ENCODE measurements around the gene ZNF3. TPM values are rescaled to one million over a fixed set of nuclear protein-coding genes. Genes with fewer than 3 reads are reported as not detected.

ZNF3 gene
- total and polyA plus RNA-seq, 4 donors: 28.5 to 49.3 (median 34.6) TPM

- H3K36me3 ChIP-seq (ENCODE audit: control insufficient read depth, insufficient read depth, low read length): peaks cover 91% of the 10 kb centered on the region
Observed at GRCh38 chr7:100111914-100112313, 30.4 kb upstream of the ZNF3 start.

GRCh38 chr7:100111156-100111555 lies 29.6 kb upstream of the ZNF3 start:
- H3K27me3 ChIP-seq (ENCODE audit: control insufficient read depth, insufficient read depth, low read length): no peaks in the 10 kb centered on the region
- peaks cover 93% of the 10 kb centered on the region for H3K36me3 ChIP-seq (ENCODE audit: control insufficient read depth, insufficient read depth, low read length)
- no peaks in the 10 kb centered on the region for H3K9me3 ChIP-seq (ENCODE audit: control insufficient read depth, insufficient read depth, low read length)
- no peak for DNase-seq (ENCODE audit: low read depth in 4 of 6, low spot score in 6 of 6)
- H3K27ac ChIP-seq (ENCODE audit: low read depth, low read length): no peak overlapping the region
- no peaks in the 10 kb centered on the region for H3K4me1 ChIP-seq (ENCODE audit: control insufficient read depth, insufficient read depth, low read length)
- WGBS (ENCODE audit: insufficient coverage): 94% methylated on average over 6 of the region's 7 CpGs
- no peak overlapping the region for H3K4me3 ChIP-seq (ENCODE audit: low read depth, low read length)

More at GRCh38 chr7:100111914-100112313, 30.4 kb upstream of the ZNF3 start:
- Histone ChIP-seq H3K4me3 (ENCODE audit: low read depth, low read length) (no peak overlapping the region), H3K4me1 (ENCODE audit: control insufficient read depth, insufficient read depth, low read length) (no peaks in the 10 kb centered on the region), H3K27ac (ENCODE audit: low read depth, low read length) (no peak overlapping the region), H3K27me3 (ENCODE audit: control insufficient read depth, insufficient read depth, low read length) (no peaks in the 10 kb centered on the region), H3K9me3 (ENCODE audit: control insufficient read depth, insufficient read depth, low read length) (no peaks in the 10 kb centered on the region)
- 95% methylated on average over 6 of the region's 13 CpGs for WGBS (ENCODE audit: insufficient coverage)
- no peak for DNase-seq (ENCODE audit: low read depth in 4 of 6, low spot score in 6 of 6)

DNA sequence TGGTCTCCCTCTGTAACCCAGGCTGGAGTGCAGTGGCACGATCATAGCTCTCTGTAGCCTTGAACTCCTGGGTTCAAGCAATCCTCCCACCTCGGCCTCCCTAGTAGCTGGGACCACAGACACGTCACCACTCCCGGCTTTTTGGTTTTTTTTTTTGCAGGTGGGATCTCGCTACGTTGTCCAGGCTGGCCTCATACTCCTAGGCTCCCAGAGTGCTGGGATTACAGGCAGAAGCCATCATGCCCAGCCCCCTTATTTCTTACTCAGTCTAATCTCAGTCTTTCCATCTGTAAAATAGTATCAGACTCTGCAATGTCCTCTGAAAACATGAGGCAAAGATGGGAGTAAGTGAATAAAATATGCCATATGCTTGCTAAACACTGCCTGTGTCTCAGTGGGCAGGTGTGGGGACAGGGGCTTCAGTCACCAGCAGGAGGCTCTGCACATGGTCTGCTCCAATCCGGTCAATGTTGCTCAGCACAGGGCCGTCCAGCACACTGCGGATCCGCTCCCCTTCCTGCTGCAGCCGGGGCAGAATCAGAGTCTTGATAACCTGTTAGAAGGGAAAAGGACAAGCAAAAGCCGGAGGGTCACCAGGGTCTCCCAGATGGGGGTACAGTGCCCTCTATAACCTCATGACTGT lies 28.1 kb upstream of the ZNF3 start:
- DNase-seq (ENCODE audit: low read depth in 4 of 6, low spot score in 6 of 6): no peak
- Histone ChIP-seq H3K4me1 (ENCODE audit: control insufficient read depth, insufficient read depth, low read length) (no peaks in the 10 kb centered on the region), H3K36me3 (ENCODE audit: control insufficient read depth, insufficient read depth, low read length) (peaks cover 100% of the 10 kb centered on the region), H3K9me3 (ENCODE audit: control insufficient read depth, insufficient read depth, low read length) (no peaks in the 10 kb centered on the region), H3K4me3 (ENCODE audit: low read depth, low read length) (no peak overlapping the region), H3K27ac (ENCODE audit: low read depth, low read length) (no peak overlapping the region), H3K27me3 (ENCODE audit: control insufficient read depth, insufficient read depth, low read length) (no peaks in the 10 kb centered on the region)
- 83% methylated on average over 12 of the region's 12 CpGs for WGBS (ENCODE audit: insufficient coverage)

GRCh38 chr7:100107890-100108289 lies 26.4 kb upstream of the ZNF3 start:
- Histone ChIP-seq H3K9me3 (ENCODE audit: control insufficient read depth, insufficient read depth, low read length) (no peaks in the 10 kb centered on the region), H3K4me3 (ENCODE audit: low read depth, low read length) (no peak overlapping the region), H3K36me3 (ENCODE audit: control insufficient read depth, insufficient read depth, low read length) (peaks cover 100% of the 10 kb centered on the region), H3K27ac (ENCODE audit: low read depth, low read length) (no peak overlapping the region), H3K4me1 (ENCODE audit: control insufficient read depth, insufficient read depth, low read length) (peaks cover 3% of the 10 kb centered on the region), H3K27me3 (ENCODE audit: control insufficient read depth, insufficient read depth, low read length) (no peaks in the 10 kb centered on the region)
- no peak for DNase-seq (ENCODE audit: low read depth in 4 of 6, low spot score in 6 of 6)
- 81% methylated on average over 11 of the region's 11 CpGs for WGBS (ENCODE audit: insufficient coverage)

GRCh38 chr7:100107125-100107737 lies 25.7 kb upstream of the ZNF3 start:
- Histone ChIP-seq H3K4me3 (ENCODE audit: low read depth, low read length) (no peak overlapping the region), H3K4me1 (ENCODE audit: control insufficient read depth, insufficient read depth, low read length) (peaks cover 9% of the 10 kb centered on the region), H3K36me3 (ENCODE audit: control insufficient read depth, insufficient read depth, low read length) (peaks cover 94% of the 10 kb centered on the region), H3K27me3 (ENCODE audit: control insufficient read depth, insufficient read depth, low read length) (no peaks in the 10 kb centered on the region), H3K27ac (ENCODE audit: low read depth, low read length) (no peak overlapping the region), H3K9me3 (ENCODE audit: control insufficient read depth, insufficient read depth, low read length) (no peaks in the 10 kb centered on the region)
- no peak for DNase-seq (ENCODE audit: low read depth in 4 of 6, low spot score in 6 of 6)
- 89% methylated on average over 23 of the region's 25 CpGs for WGBS (ENCODE audit: insufficient coverage)

DNA sequence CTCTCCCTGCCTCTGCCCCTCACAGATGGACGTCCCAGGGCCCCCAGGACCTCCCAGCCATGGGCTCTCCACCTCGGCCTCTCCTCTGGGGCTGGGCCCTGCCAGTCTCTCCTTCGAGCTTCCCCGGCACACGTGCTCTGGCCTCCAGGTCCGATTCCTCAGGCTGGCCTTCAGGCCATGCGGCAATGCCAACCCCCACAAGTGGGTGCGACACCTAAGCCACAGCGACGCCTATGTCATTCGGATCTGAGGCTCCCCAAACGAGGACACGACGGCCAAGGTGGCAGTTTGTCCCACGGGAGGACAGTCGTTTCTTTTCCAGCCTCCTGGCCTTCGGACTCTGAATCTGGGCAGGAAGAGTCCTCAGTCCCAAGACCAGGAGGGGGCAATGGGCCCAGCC lies 25.1 kb upstream of the ZNF3 start:
- no peak overlapping the region for H3K27ac ChIP-seq (ENCODE audit: low read depth, low read length)
- H3K27me3 ChIP-seq (ENCODE audit: control insufficient read depth, insufficient read depth, low read length): no peaks in the 10 kb centered on the region
- no peak overlapping the region for H3K4me3 ChIP-seq (ENCODE audit: low read depth, low read length)
- DNase-seq (ENCODE audit: low read depth in 4 of 6, low spot score in 6 of 6): no peak
- WGBS (ENCODE audit: insufficient coverage): 84% methylated on average over 16 of the region's 17 CpGs
- peaks cover 88% of the 10 kb centered on the region for H3K36me3 ChIP-seq (ENCODE audit: control insufficient read depth, insufficient read depth, low read length)
- H3K4me1 ChIP-seq (ENCODE audit: control insufficient read depth, insufficient read depth, low read length): peaks cover 15% of the 10 kb centered on the region
- no peaks in the 10 kb centered on the region for H3K9me3 ChIP-seq (ENCODE audit: control insufficient read depth, insufficient read depth, low read length)

DNA sequence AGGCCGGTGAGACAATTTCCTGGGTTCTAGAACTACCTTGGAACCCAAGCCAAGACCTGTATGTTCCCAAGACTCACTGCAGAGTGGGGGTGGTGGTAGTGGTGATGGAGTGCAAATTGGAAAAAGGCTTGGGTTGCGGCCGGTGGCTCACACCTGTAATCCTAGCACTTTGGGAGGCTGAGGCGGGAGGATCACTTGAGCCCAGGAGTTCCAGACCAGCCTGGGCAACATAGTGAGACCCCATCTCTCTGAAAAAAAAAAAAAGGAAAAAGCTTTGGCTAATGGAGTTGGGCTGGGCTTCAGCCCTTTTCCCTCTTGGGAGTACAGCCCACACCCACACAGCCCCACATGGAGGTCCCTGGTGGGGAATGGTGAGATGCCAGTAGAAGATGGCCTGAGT lies 24.0 kb upstream of the ZNF3 start:
- H3K27me3 ChIP-seq (ENCODE audit: control insufficient read depth, insufficient read depth, low read length): no peaks in the 10 kb centered on the region
- H3K36me3 ChIP-seq (ENCODE audit: control insufficient read depth, insufficient read depth, low read length): peaks cover 77% of the 10 kb centered on the region
- H3K4me1 ChIP-seq (ENCODE audit: control insufficient read depth, insufficient read depth, low read length): peaks cover 18% of the 10 kb centered on the region
- H3K27ac ChIP-seq (ENCODE audit: low read depth, low read length): no peak overlapping the region
- 100% methylated on average over 3 of the region's 4 CpGs for WGBS (ENCODE audit: insufficient coverage)
- no peak overlapping the region for H3K4me3 ChIP-seq (ENCODE audit: low read depth, low read length)
- H3K9me3 ChIP-seq (ENCODE audit: control insufficient read depth, insufficient read depth, low read length): no peaks in the 10 kb centered on the region
- no peak for DNase-seq (ENCODE audit: low read depth in 4 of 6, low spot score in 6 of 6)

DNA sequence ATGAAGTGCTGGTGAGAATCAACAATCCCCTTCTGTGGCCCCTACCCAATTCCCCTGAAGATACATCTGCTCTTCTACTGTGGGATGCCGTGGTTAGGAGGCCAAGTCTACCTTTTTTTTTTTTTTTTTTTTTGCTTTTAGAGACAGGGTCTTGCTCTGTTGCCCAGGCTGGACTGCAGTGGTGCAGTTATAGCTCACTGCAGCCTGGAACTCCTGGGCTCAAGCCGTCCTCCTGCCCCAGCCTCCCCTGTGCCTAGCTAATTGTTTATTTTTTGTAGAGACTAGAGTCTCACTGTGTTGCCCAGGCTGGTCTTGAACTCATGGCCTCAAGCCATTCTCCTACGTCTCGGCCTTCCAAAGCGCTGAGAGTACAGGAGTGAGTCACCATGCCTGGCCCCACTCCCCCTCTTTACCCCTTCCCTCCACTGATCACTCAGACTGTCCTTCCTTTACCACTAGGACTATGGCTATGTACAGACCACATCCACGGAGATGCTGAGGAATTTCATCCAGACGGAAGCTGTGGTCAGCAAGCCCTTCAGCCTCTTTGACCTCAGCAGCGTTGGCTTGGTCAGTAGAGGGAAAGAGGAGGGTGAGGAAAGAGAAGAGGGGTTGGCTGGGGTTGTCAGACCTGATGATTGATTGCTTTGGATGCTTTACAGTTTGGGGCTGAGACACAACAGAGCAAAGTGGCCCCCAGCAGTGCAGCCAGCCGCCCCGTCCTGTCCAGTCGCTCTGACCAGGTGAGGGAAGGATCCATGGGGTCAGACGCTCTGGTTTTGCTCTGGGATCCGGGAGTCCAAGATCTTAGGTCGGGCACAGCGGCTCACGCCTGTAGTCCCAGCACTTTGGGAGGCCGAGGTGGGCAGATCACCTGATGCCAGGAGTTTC lies 21.7 kb upstream of the ZNF3 start:
- DNase-seq (ENCODE audit: low read depth in 4 of 6, low spot score in 6 of 6): no peak
- no peak overlapping the region for H3K4me3 ChIP-seq (ENCODE audit: low read depth, low read length)
- peaks cover 31% of the 10 kb centered on the region for H3K4me1 ChIP-seq (ENCODE audit: control insufficient read depth, insufficient read depth, low read length)
- H3K36me3 ChIP-seq (ENCODE audit: control insufficient read depth, insufficient read depth, low read length): peaks cover 67% of the 10 kb centered on the region
- no peaks in the 10 kb centered on the region for H3K27me3 ChIP-seq (ENCODE audit: control insufficient read depth, insufficient read depth, low read length)
- no peaks in the 10 kb centered on the region for H3K9me3 ChIP-seq (ENCODE audit: control insufficient read depth, insufficient read depth, low read length)
- WGBS (ENCODE audit: insufficient coverage): 86% methylated on average over 12 of the region's 17 CpGs
- no peak overlapping the region for H3K27ac ChIP-seq (ENCODE audit: low read depth, low read length)

- Histone ChIP-seq H3K27me3 (ENCODE audit: control insufficient read depth, insufficient read depth, low read length) (no peaks in the 10 kb centered on the region), H3K4me1 (ENCODE audit: control insufficient read depth, insufficient read depth, low read length) (peaks cover 32% of the 10 kb centered on the region), H3K9me3 (ENCODE audit: control insufficient read depth, insufficient read depth, low read length) (no peaks in the 10 kb centered on the region), H3K36me3 (ENCODE audit: control insufficient read depth, insufficient read depth, low read length) (peaks cover 67% of the 10 kb centered on the region), H3K4me3 (ENCODE audit: low read depth, low read length) (peak within 1 kb of the TSS; percentile 79), H3K27ac (ENCODE audit: low read depth, low read length) (peak within 1 kb of the TSS; percentile 94)
- peak; percentile 91 to 99 (median 98) for DNase-seq (ENCODE audit: low read depth in 4 of 6, low spot score in 6 of 6)
- under 1% methylated on average over 70 of the region's 80 CpGs for WGBS (ENCODE audit: insufficient coverage)
Observed at GRCh38 chr7:100101016-100101862, 19.7 kb upstream of the ZNF3 start, which contains the start of the genes AP4M1 and MCM7. Gene AP4M1 (plus strand): TSS chr7:100101643. CDS start chr7:100101715, 72 bp downstream. Gene MCM7 (minus strand): TSS chr7:100101397. CDS start chr7:100101294, 103 bp downstream.

Data from spinal cord (tissue), 10 donors.